Gastrocnemius medialis (tissue), 4 donors: ENCODE measurements around the gene APOBEC4.

ENCODE experiments used
- CTCF ChIP-seq, 5 experiments: fragments of 450-650 bp in 3 of 5; fragments of 200-600 bp in 2 of 5; sonication (generic) in 2 of 5; IDR thresholded peaks in 4 of 5; conservative IDR thresholded peaks in 1 of 5; 1 replicate in 4 of 5; 2 replicates in 1 of 5; pipeline ENCODE4 v1.5.1; 2016 to 2019; ENCODE audit warnings: antibody characterized with exemption in 5 of 5, mild to moderate bottlenecking in 3 of 5, moderate library complexity in 3 of 5
- POLR2A ChIP-seq, 2 donors: fragments of 450-650 bp; IDR thresholded peaks; one replicate each; pipeline ENCODE4 v1.6.1; 2017; ENCODE audit warnings: antibody characterized with exemption in 2 of 2, mild to moderate bottlenecking in 2 of 2, moderate library complexity in 2 of 2

DNA sequence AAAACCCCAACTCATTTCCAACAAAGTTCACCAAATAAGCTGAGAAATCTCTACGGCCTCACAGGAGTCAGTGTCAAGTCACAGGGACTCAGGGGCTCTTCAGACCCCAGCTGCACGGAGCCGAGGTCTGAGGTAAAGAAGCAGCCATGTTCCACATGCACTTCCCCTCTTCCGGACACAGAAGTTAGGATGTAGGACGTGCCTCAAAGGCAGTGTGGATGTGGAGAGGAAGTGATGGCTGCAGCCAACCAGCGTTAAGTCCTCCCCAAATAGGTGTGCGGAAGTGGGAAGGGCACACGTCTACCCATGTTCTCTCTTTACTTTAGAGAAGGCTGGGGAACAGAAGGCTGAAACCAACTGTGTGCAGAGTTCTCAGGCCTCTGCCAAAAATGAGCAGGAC lies 48.3 kb downstream of the APOBEC4 start:
- no peak for TF ChIP-seq CTCF (IDR thresholded peaks at IDR 0.05 in 4 of 5, conservative IDR thresholded peaks at IDR 0.05 in 1 of 5)
- TF ChIP-seq POLR2A (IDR thresholded peaks at IDR 0.05) = no peak
